IMR-90 (cell line): ENCODE data around the gene COL13A1. TPM values are rescaled to one million over a fixed set of nuclear protein-coding genes. Genes with fewer than 3 reads are reported as not detected.

Source experiments
- ATAC-seq: fragments of 200-7000 bp; cut with Tn5 transposase; 2 replicates; pipeline ENCODE4 v1.9.1; 2020; ENCODE audit warnings: low read depth, mild to moderate bottlenecking, moderate library complexity
- BruUV-seq: library from RNA; stranded (reverse); fragments of 400-500 nt; replicated peaks from 2 replicates; lab custom pipeline; 2021; lab: Mats Ljungman, UMichigan
- CTCF ChIA-PET: fragments of 300-600 bp; formaldehyde crosslinking; extraction: SDS; loops from one replicate; lab custom pipeline; 2021; ENCODE audit warnings: antibody characterized with exemption; lab: Yijun Ruan, JAX
- POLR2A ChIA-PET: fragments of 300-600 bp; sonication (Branson Sonifier 250); formaldehyde crosslinking; loops from one replicate; lab custom pipeline; 2022; ENCODE audit warnings: antibody characterized with exemption; ENCODE audit not compliant: unreplicated experiment; lab: Charles Lee
- DNase-seq: peaks from one replicate; pipeline ENCODE4 v3.0.0; 2013
- H2AFZ ChIP-seq: replicated peaks from 2 replicates; pipeline ENCODE3; 2013; ENCODE audit warnings: low read length, mild to moderate bottlenecking; ENCODE audit not compliant: poor library complexity
- H2AK5ac ChIP-seq: 2 replicates; pipeline ENCODE4 v1.6.1; 2013; ENCODE audit warnings: low read depth, low read length, inconsistent platforms
- H2AK9ac ChIP-seq: replicated peaks from 2 replicates; pipeline ENCODE3; 2013; ENCODE audit warnings: mild to moderate bottlenecking, low read depth, low read length, moderate library complexity; ENCODE audit not compliant: poor library complexity
- H2BK120ac ChIP-seq: 2 replicates; pipeline ENCODE4 v1.6.1; 2013; ENCODE audit warnings: low read depth, low read length, inconsistent platforms
- H2BK15ac ChIP-seq: 3 replicates; pipeline ENCODE4 v1.6.1; 2013; ENCODE audit warnings: low read depth, low read length, inconsistent platforms
- H2BK20ac ChIP-seq: 2 replicates; pipeline ENCODE4 v1.6.1; 2013; ENCODE audit warnings: low read depth, mild to moderate bottlenecking, inconsistent platforms, low read length, moderate library complexity
- H2BK5ac ChIP-seq: 2 replicates; pipeline ENCODE4 v1.6.1; 2013; ENCODE audit warnings: mild to moderate bottlenecking, low read depth, low read length, inconsistent platforms; ENCODE audit not compliant: poor library complexity, severe bottlenecking
- H3K14ac ChIP-seq: replicated peaks from 2 replicates; pipeline ENCODE4 v1.6.1; 2013; ENCODE audit warnings: low read depth, low read length, inconsistent platforms
- H3K18ac ChIP-seq: 2 replicates; pipeline ENCODE4 v1.6.1; 2013; ENCODE audit warnings: low read depth, low read length, control low read depth
- H3K23ac ChIP-seq: 2 replicates; pipeline ENCODE4 v1.6.1; 2013; ENCODE audit warnings: low read depth, low read length, inconsistent platforms
- H3K27ac ChIP-seq: 2 replicates; pipeline ENCODE4 v1.5.1; 2013; ENCODE audit warnings: mild to moderate bottlenecking, control low read depth, low read length; ENCODE audit not compliant: insufficient read depth
- H3K27me3 ChIP-seq: 2 replicates; pipeline ENCODE4 v1.6.1; 2013; ENCODE audit warnings: low read length; ENCODE audit not compliant: control insufficient read depth, insufficient read depth
- H3K36me3 ChIP-seq: 2 replicates; pipeline ENCODE4 v1.6.1; 2013; ENCODE audit warnings: low read length, mixed read lengths; ENCODE audit not compliant: control insufficient read depth, insufficient read depth
- H3K4ac ChIP-seq: 2 replicates; pipeline ENCODE4 v1.6.1; 2013; ENCODE audit warnings: low read depth, low read length, inconsistent platforms
- H3K4me1 ChIP-seq: 2 replicates; pipeline ENCODE4 v1.6.1; 2013; ENCODE audit warnings: low read length, mixed read lengths; ENCODE audit not compliant: control insufficient read depth, insufficient read depth
- H3K4me2 ChIP-seq: 2 replicates; pipeline ENCODE4 v1.6.1; 2013; ENCODE audit warnings: low read depth, mild to moderate bottlenecking, control low read depth, low read length, moderate library complexity
- H3K4me3 ChIP-seq: 2 replicates; pipeline ENCODE4 v1.5.1; 2013; ENCODE audit warnings: low read depth, mild to moderate bottlenecking, control low read depth, low read length, moderate library complexity; ENCODE audit not compliant: insufficient read depth
- H3K56ac ChIP-seq: 2 replicates; pipeline ENCODE4 v1.6.1; 2013; ENCODE audit warnings: low read length, inconsistent platforms; ENCODE audit not compliant: insufficient read depth; ENCODE audit errors: extremely low read depth
- H3K79me1 ChIP-seq, 2 experiments: 2 replicates each; pipeline ENCODE4 v1.6.1; 2013; ENCODE audit warnings: low read length in 2 of 2, inconsistent platforms in 1 of 2, low read depth in 1 of 2
- H3K9ac ChIP-seq: 2 replicates; pipeline ENCODE4 v1.6.1; 2013; ENCODE audit warnings: low read depth, low read length, control low read depth
- H3K9me1 ChIP-seq: 2 replicates; pipeline ENCODE4 v1.6.1; 2013; ENCODE audit warnings: low read length, inconsistent platforms; ENCODE audit not compliant: insufficient read depth
- H3K9me3 ChIP-seq: 2 replicates; pipeline ENCODE4 v1.6.1; 2013; ENCODE audit warnings: low read length; ENCODE audit not compliant: control insufficient read depth, insufficient read depth
- H4K20me1 ChIP-seq: 2 replicates; pipeline ENCODE4 v1.6.1; 2013; ENCODE audit warnings: low read length, inconsistent platforms; ENCODE audit not compliant: insufficient read depth
- H4K5ac ChIP-seq: 2 replicates; pipeline ENCODE4 v1.6.1; 2013; ENCODE audit warnings: mild to moderate bottlenecking, low read depth, low read length, control low read depth
- H4K8ac ChIP-seq, 2 experiments: 2 replicates each; pipeline ENCODE4 v1.6.1; 2013; ENCODE audit warnings: low read depth in 2 of 2, low read length in 2 of 2, control low read depth in 1 of 2, inconsistent platforms in 1 of 2
- H4K91ac ChIP-seq: 2 replicates; pipeline ENCODE4 v1.6.1; 2013; ENCODE audit warnings: low read depth, low read length, inconsistent platforms; ENCODE audit not compliant: insufficient read depth
- BHLHE40 ChIP-seq: fragments of 150-350 bp; IDR thresholded peaks from 2 replicates; pipeline ENCODE4 v1.6.1; 2016; ENCODE audit warnings: mild to moderate bottlenecking, low read depth, low read length
- CEBPB ChIP-seq: IDR thresholded peaks from 2 replicates; pipeline ENCODE4 v1.6.1; 2012; ENCODE audit warnings: low read depth, low read length, improper control_type of control experiment
- CHD1 ChIP-seq: IDR thresholded peaks from 2 replicates; pipeline ENCODE4 v1.6.1; 2012; ENCODE audit warnings: low read depth, low read length, improper control_type of control experiment
- CTCF ChIP-seq: conservative IDR thresholded peaks from 2 replicates; pipeline ENCODE4 v1.5.1; 2012; ENCODE audit warnings: mild to moderate bottlenecking, low read depth, low read length, improper control_type of control experiment
- ELK1 ChIP-seq: fragments of 150-350 bp; IDR thresholded peaks from 2 replicates; pipeline ENCODE4 v1.6.1; 2016; ENCODE audit warnings: low read depth, mild to moderate bottlenecking, low read length, moderate library complexity, borderline replicate concordance
- FOS ChIP-seq: fragments of 150-350 bp; IDR thresholded peaks from 2 replicates; pipeline ENCODE4 v1.6.1; 2016; ENCODE audit warnings: low read depth, low read length
- MAFK ChIP-seq: IDR thresholded peaks from 2 replicates; pipeline ENCODE4 v1.6.1; 2012; ENCODE audit warnings: low read depth, low read length, improper control_type of control experiment
- MAZ ChIP-seq: IDR thresholded peaks from 2 replicates; pipeline ENCODE4 v1.6.1; 2012; ENCODE audit warnings: low read depth, mild to moderate bottlenecking, low read length, improper control_type of control experiment, moderate library complexity, borderline replicate concordance
- MXI1 ChIP-seq: IDR thresholded peaks from 2 replicates; pipeline ENCODE4 v1.6.1; 2012; ENCODE audit warnings: low read depth, mild to moderate bottlenecking, low read length, moderate library complexity, borderline replicate concordance
- NFE2L2 ChIP-seq: fragments of 150-350 bp; IDR thresholded peaks from 2 replicates; pipeline ENCODE4 v1.6.1; 2016; ENCODE audit warnings: low read depth, mild to moderate bottlenecking, low read length
- POLR2A ChIP-seq: IDR thresholded peaks from 2 replicates; pipeline ENCODE4 v1.6.1; 2012; ENCODE audit warnings: mild to moderate bottlenecking, low read depth, low read length
- RAD21 ChIP-seq: IDR thresholded peaks from 2 replicates; pipeline ENCODE4 v1.6.1; 2012; ENCODE audit warnings: low read length, improper control_type of control experiment
- RCOR1 ChIP-seq: IDR thresholded peaks from 2 replicates; pipeline ENCODE4 v1.6.1; 2012; ENCODE audit warnings: mild to moderate bottlenecking, low read length, improper control_type of control experiment; ENCODE audit not compliant: insufficient replicate concordance
- SMC3 ChIP-seq: fragments of 150-350 bp; IDR thresholded peaks from 2 replicates; pipeline ENCODE4 v1.6.1; 2016; ENCODE audit warnings: low read depth, mild to moderate bottlenecking, antibody characterized with exemption, low read length, moderate library complexity
- USF2 ChIP-seq: fragments of 150-350 bp; IDR thresholded peaks from 2 replicates; pipeline ENCODE4 v1.6.1; 2017; ENCODE audit warnings: mild to moderate bottlenecking, antibody characterized with exemption, low read length, low read depth
- WGBS, 2 experiments: methylation state at CpG; one replicate each; pipeline versions ENCODE4 v1.1.5 to v1.1.7; 2013; ENCODE audit warnings: missing lambda C conversion rate in 2 of 2; ENCODE audit not compliant: insufficient read length in 1 of 2; ENCODE audit errors: extremely low coverage in 2 of 2; 5-methylcytosine and 5-hydroxymethylcytosine counted together
- dilution Hi-C: fragments of 300-500 bp; cut with HindIII; formaldehyde crosslinking; loops from one replicate; pipeline ENCODE4 v1.14.3; 2018; ENCODE audit warnings: low sequenced_read_pairs; ENCODE audit not compliant: unreplicated experiment
- in situ Hi-C: fragments of 300-500 bp; cut with MboI; formaldehyde crosslinking; loops from 3 replicates; pipeline ENCODE4 v1.14.3; 2019; ENCODE audit warnings: low sequenced_read_pairs, inconsistent platforms, mixed read lengths
- intact Hi-C: fragments of 100-400 bp; cut with micrococcal nuclease; formaldehyde crosslinking; loops from 2 replicates; pipeline ENCODE4 v1.10.0; 2022
- polyA plus RNA-seq, 3 experiments: library from polyadenylated mRNA; depleted of rRNA; stranded (reverse); fragments of >200 nt; gene quantifications; 2 replicates each; pipeline ENCODE4 v1.2.3, GENCODE V29; 2012; ENCODE audit warnings: low replicate concordance in 1 of 3
- total RNA-seq: library from RNA; depleted of rRNA; stranded (reverse); fragments of >200 nt; gene quantifications from 2 replicates; pipeline ENCODE4 v1.2.3, GENCODE V29; 2012

COL13A1 gene
- total and polyA plus RNA-seq, 2 of the 4 experiments (the other 2 are of a cell fraction): 12.2 to 31.3 TPM

- Histone ChIP-seq H3K4me2 (no peak overlapping the region), H3K18ac (no peak overlapping the region), H3K79me1 (no peaks in the 10 kb centered on the region), H2AK9ac (no peak overlapping the region), H3K23ac (no peak overlapping the region), H4K8ac (no peak overlapping the region), H2AFZ (no peak overlapping the region), H3K4ac (no peak overlapping the region), H3K4me1 (peaks cover 10% of the 10 kb centered on the region; the same call in 1 of the 2 replicates), H3K56ac (no peak overlapping the region), H2BK15ac (no peak overlapping the region), H4K5ac (no peak overlapping the region), H3K9me3 (no peaks in the 10 kb centered on the region), H3K27me3 (no peaks in the 10 kb centered on the region), H2BK5ac (no peak overlapping the region), H3K36me3 (peaks cover 3% of the 10 kb centered on the region; the same call in 1 of the 2 replicates), H3K27ac (no peak overlapping the region), H3K9ac (no peak overlapping the region), H4K20me1 (0 out of 2 replicates have a peak, but pooled peaks cover 4% of the 10 kb centered on the region), H3K4me3 (no peak overlapping the region), H2AK5ac (no peak overlapping the region), H4K91ac (no peak overlapping the region), H3K14ac (no peak overlapping the region), H3K9me1 (peaks cover 15% of the 10 kb centered on the region; the same call in 1 of the 2 replicates), H2BK120ac (no peak overlapping the region), H2BK20ac (no peak overlapping the region)
- intact Hi-C loops: no loop called here
- TF ChIP-seq BHLHE40: no peak
- no peak for TF ChIP-seq CHD1
- no peak for TF ChIP-seq RCOR1
- no peak for TF ChIP-seq ELK1
- no peak for TF ChIP-seq MXI1
- no peak for TF ChIP-seq MAZ
- TF ChIP-seq FOS: no peak
- no peak for TF ChIP-seq RAD21
- no peak for TF ChIP-seq CEBPB
- no peak for TF ChIP-seq POLR2A
- no peak for TF ChIP-seq USF2
- TF ChIP-seq SMC3: no peak
- TF ChIP-seq MAFK: no peak
- no peak for TF ChIP-seq CTCF
- TF ChIP-seq NFE2L2: no peak
- in situ Hi-C loops: no loop called here
- BruUV-seq: no TSS peak
- ChIA-PET POLR2A (no interaction called here), CTCF (no interaction called here)
- 100% methylated on average over 2 of the region's 6 CpGs; no CpG with 5 or more reads in 1 of the 2 experiments for WGBS, 2 experiments
- DNase-seq (no peak), ATAC-seq (no peak)
- dilution Hi-C loops: no loop called here
Observed at GRCh38 chr10:69893271-69893900, 91.7 kb downstream of the COL13A1 start.
